CD4-positive, alpha-beta T cell (primary cell): ENCODE data around the gene RBM15. TPM values are rescaled to one million over a fixed set of nuclear protein-coding genes. Genes with fewer than 3 reads are reported as not detected.

ENCODE experiments used
- ATAC-seq: fragments of 200-7000 bp; cut with Tn5 transposase; one replicate; pipeline ENCODE4 v1.10.0; 2022; ENCODE audit warnings: mild to moderate bottlenecking; ENCODE audit not compliant: poor library complexity
- CTCF ChIA-PET: fragments of 350-600 bp; sonication (Branson Sonifier 250); formaldehyde crosslinking; loops from one replicate; lab custom pipeline; 2021; ENCODE audit warnings: antibody characterized with exemption, inconsistent platforms; lab: Charles Lee
- POLR2A ChIA-PET: fragments of 350-600 bp; sonication (Branson Sonifier 250); formaldehyde crosslinking; loops from one replicate; lab custom pipeline; 2021; ENCODE audit warnings: antibody characterized with exemption, inconsistent platforms; lab: Charles Lee
- DNase-seq, 14 experiments: peaks; one replicate each; pipeline ENCODE4 v3.0.0-alpha.2; 2013 to 2020; ENCODE audit warnings: mixed read lengths in 2 of 14
- H3K27ac ChIP-seq, 2 donors: one replicate each; pipeline versions ENCODE4 v1.5.1 to v1.7.0; 2013; ENCODE audit warnings: low read length in 2 of 2, low read depth in 1 of 2, mild to moderate bottlenecking in 1 of 2
- H3K27me3 ChIP-seq, 2 experiments: 1 replicate in 1 of 2; 2 replicates in 1 of 2; pipeline versions ENCODE4 v1.6.1 to v1.7.0; 2013; ENCODE audit warnings: low read length in 2 of 2, control low read depth in 1 of 2, mild to moderate bottlenecking in 1 of 2, moderate library complexity in 1 of 2; ENCODE audit not compliant: insufficient read depth in 2 of 2, control insufficient read depth in 1 of 2
- H3K36me3 ChIP-seq: one replicate; pipeline ENCODE4 v1.6.1; 2013; ENCODE audit warnings: low read length, control low read depth; ENCODE audit not compliant: insufficient read depth
- H3K4me1 ChIP-seq: one replicate; pipeline ENCODE4 v1.6.1; 2013; ENCODE audit warnings: low read length, control low read depth; ENCODE audit not compliant: insufficient read depth
- H3K4me3 ChIP-seq: one replicate; pipeline ENCODE4 v1.5.1; 2013; ENCODE audit warnings: mild to moderate bottlenecking, low read length, moderate library complexity
- H3K9me3 ChIP-seq, 2 experiments: 1 replicate in 1 of 2; 2 replicates in 1 of 2; pipeline versions ENCODE4 v1.6.1 to v1.7.0; 2013; ENCODE audit warnings: low read length in 2 of 2, mild to moderate bottlenecking in 2 of 2, control low read depth in 1 of 2, moderate library complexity in 1 of 2; ENCODE audit not compliant: control insufficient read depth in 1 of 2, insufficient read depth in 1 of 2
- H3K27ac Mint-ChIP-seq: one replicate; pipeline ENCODE4 v1.8.0; 2020; ENCODE audit warnings: mixed read lengths
- H3K27me3 Mint-ChIP-seq: one replicate; pipeline ENCODE4 v1.8.0; 2021; ENCODE audit warnings: mixed read lengths
- H3K36me3 Mint-ChIP-seq: one replicate; pipeline ENCODE4 v1.8.0; 2021; ENCODE audit warnings: low read depth, mixed read lengths
- H3K4me1 Mint-ChIP-seq: one replicate; pipeline ENCODE4 v1.8.0; 2021; ENCODE audit warnings: low read depth, mixed read lengths
- H3K4me3 Mint-ChIP-seq: one replicate; pipeline ENCODE4 v1.8.0; 2020; ENCODE audit warnings: mild to moderate bottlenecking, mixed read lengths
- H3K9me3 Mint-ChIP-seq: one replicate; pipeline ENCODE4 v1.8.0; 2020; ENCODE audit warnings: mixed read lengths
- CTCF ChIP-seq: fragments of 200-600 bp; IDR thresholded peaks from one replicate; pipeline ENCODE4 v1.8.0; 2022; ENCODE audit warnings: antibody characterized with exemption, mild to moderate bottlenecking
- intact Hi-C, 2 experiments: fragments of 100-400 bp; cut with DNase I in 1 of 2; cut with micrococcal nuclease in 1 of 2; formaldehyde crosslinking; loops; one replicate each; pipeline versions ENCODE4 v1.15.1 to v1.9.0; 2023 to 2025; cut with DNase I, micrococcal nuclease
- polyA plus RNA-seq, 2 donors: library from polyadenylated mRNA; unstranded; fragments of 120-200 nt; gene quantifications; one replicate each; pipeline ENCODE4 v1.2.1, GENCODE V29; 2013
- total RNA-seq, 174 experiments: library from RNA in 2 of 174; stranded (reverse) in 2 of 174; gene quantifications; one replicate each; pipeline ENCODE4 v1.2.3 and lab custom pipeline; 2021 to 2026

RBM15 gene, protein sequence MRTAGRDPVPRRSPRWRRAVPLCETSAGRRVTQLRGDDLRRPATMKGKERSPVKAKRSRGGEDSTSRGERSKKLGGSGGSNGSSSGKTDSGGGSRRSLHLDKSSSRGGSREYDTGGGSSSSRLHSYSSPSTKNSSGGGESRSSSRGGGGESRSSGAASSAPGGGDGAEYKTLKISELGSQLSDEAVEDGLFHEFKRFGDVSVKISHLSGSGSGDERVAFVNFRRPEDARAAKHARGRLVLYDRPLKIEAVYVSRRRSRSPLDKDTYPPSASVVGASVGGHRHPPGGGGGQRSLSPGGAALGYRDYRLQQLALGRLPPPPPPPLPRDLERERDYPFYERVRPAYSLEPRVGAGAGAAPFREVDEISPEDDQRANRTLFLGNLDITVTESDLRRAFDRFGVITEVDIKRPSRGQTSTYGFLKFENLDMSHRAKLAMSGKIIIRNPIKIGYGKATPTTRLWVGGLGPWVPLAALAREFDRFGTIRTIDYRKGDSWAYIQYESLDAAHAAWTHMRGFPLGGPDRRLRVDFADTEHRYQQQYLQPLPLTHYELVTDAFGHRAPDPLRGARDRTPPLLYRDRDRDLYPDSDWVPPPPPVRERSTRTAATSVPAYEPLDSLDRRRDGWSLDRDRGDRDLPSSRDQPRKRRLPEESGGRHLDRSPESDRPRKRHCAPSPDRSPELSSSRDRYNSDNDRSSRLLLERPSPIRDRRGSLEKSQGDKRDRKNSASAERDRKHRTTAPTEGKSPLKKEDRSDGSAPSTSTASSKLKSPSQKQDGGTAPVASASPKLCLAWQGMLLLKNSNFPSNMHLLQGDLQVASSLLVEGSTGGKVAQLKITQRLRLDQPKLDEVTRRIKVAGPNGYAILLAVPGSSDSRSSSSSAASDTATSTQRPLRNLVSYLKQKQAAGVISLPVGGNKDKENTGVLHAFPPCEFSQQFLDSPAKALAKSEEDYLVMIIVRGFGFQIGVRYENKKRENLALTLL
- total RNA-seq (10 to 100 TPM; 49.4 to 49.7 TPM), total RNA-seq (lab: John Stamatoyannopoulos, UW) (77.2 to 156 (median 91.4) reads per million in 172 experiments)
- polyA plus RNA-seq (2013, experiment 1 of 2) = 13.9 TPM
- polyA plus RNA-seq (2013, experiment 2 of 2) = 20.6 TPM

GRCh38 chr1:110338886-110339406 is at the start of gene RBM15:
TSS of gene RBM15 (plus strand) at chr1:110339377. CDS start at chr1:110339406, 29 bp downstream.
- Histone ChIP-seq H3K27ac (peak within 1 kb of the TSS; percentile 98 to 100), H3K4me1 (peaks cover 33% of the 10 kb centered on the region), H3K9me3 (no peaks in the 10 kb centered on the region), H3K27me3 (no peaks in the 10 kb centered on the region), H3K36me3 (peaks cover 34% of the 10 kb centered on the region), H3K4me3 (peak within 1 kb of the TSS; percentile 93)
- H3K4me1 Mint-ChIP-seq = peaks cover 59% of the 10 kb centered on the region
- H3K36me3 Mint-ChIP-seq = peaks cover 47% of the 10 kb centered on the region
- H3K9me3 Mint-ChIP-seq = no peaks in the 10 kb centered on the region
- no peaks in the 10 kb centered on the region for H3K27me3 Mint-ChIP-seq
- DNase-seq (peak; percentile 90 to 100 (median 95)), ATAC-seq (peak; percentile 71)
- POLR2A ChIA-PET = interaction anchor here (0.6 to 7.9 kb wide), 39 partner anchors 7 to 1779 kb away, joined by 3 to 199 read pairs (median 4); partner anchors contain the start of genes AHCYL1, GNAI3, GSTM1 and KCNC4
- intact Hi-C loops = loop anchor here (1.0 to 2.0 kb wide), 5 partner anchors 68 to 304 kb away; partner anchors contain the start of genes KCNC4 (in 2 of the 2), LAMTOR5 (in 2 of the 2) and STRIP1 (in 1 of the 2)
- H3K27ac Mint-ChIP-seq = no peak within 1 kb of the TSS
- no peak for TF ChIP-seq CTCF
- CTCF ChIA-PET = interaction anchor here (0.7 to 4.8 kb wide), 18 partner anchors 10 to 427 kb away, joined by 3 to 62 read pairs (median 7); partner anchors contain the start of genes AHCYL1, KCNC4 and LAMTOR5
- no peak within 1 kb of the TSS for H3K4me3 Mint-ChIP-seq

DNA sequence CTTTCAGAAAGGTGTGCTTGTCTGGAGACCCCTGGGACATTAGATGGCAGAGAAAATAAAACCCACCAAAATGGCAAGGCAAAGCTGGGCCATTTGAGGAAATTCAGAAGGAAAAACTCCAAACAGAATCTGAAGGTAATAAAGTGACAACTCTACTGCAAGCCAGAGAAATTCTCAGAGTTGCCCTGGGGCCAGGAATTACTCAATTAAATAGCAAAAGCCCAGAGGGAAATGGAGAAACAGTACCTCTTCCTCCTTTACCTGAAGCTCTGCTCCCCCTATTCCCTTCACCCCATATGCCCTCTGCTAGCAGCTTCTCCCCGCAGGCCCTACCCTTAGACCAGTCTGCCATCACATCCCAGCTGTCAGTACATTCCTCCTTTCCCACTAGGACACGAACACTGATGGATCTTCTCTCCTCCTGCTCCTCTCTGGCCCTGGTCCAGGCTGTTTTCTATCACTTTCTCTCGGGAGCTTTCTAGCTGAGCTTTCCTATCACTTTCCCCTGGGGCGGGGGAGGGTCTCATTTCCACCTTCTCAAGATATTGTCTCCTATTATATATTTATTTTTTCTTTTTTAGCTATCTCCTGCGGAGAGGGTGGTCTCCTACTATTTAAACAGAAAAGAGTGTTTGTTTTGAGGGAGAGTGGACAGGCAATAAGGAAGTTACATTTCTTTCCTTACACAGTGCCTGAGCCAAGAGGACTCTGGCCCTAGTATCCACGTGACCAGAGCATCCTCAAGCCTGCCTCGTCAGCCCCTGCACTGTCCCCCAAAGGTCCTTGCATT is 47.7 kb upstream of the RBM15 start:
- ChIA-PET CTCF (no interaction called here), POLR2A (no interaction called here)
- H3K36me3 ChIP-seq = no peaks in the 10 kb centered on the region
- TF ChIP-seq CTCF = no peak
- H3K27me3 ChIP-seq = no peaks in the 10 kb centered on the region
- H3K9me3 ChIP-seq = no peaks in the 10 kb centered on the region
- H3K9me3 Mint-ChIP-seq = no peaks in the 10 kb centered on the region
- no peaks in the 10 kb centered on the region for H3K36me3 Mint-ChIP-seq
- no peak overlapping the region for H3K4me3 Mint-ChIP-seq
- intact Hi-C loops = no loop called here
- H3K27ac Mint-ChIP-seq = no peak overlapping the region
- ATAC-seq (no peak), DNase-seq (no peak)
- no peaks in the 10 kb centered on the region for H3K27me3 Mint-ChIP-seq
- H3K4me1 Mint-ChIP-seq = no peaks in the 10 kb centered on the region
- H3K4me1 ChIP-seq = no peaks in the 10 kb centered on the region
- no peak overlapping the region for H3K27ac ChIP-seq
- no peak overlapping the region for H3K4me3 ChIP-seq
